H9 (cell line): ENCODE measurements around the gene SOWAHC. TPM values are rescaled to one million over a fixed set of nuclear protein-coding genes. Genes with fewer than 3 reads are reported as not detected.

Experiments used
- DNase-seq: peaks from one replicate; pipeline ENCODE4 v3.0.0-alpha.2; 2017
- H2AFZ ChIP-seq: one replicate; pipeline ENCODE4 v1.6.1; 2013; ENCODE audit warnings: mild to moderate bottlenecking, low read length, control low read depth, moderate library complexity
- H2AK5ac ChIP-seq: 2 replicates; pipeline ENCODE4 v1.6.1; 2013; ENCODE audit warnings: low read length, control low read depth, mixed read lengths; ENCODE audit not compliant: insufficient read length
- H2BK120ac ChIP-seq: one replicate; pipeline ENCODE4 v1.6.1; 2013; ENCODE audit warnings: low read depth, mild to moderate bottlenecking, low read length, control low read depth, inconsistent platforms; ENCODE audit not compliant: poor library complexity, severe bottlenecking
- H2BK12ac ChIP-seq: 2 replicates; pipeline ENCODE4 v1.6.1; 2013; ENCODE audit warnings: low read length, control low read depth, mixed read lengths, low read depth; ENCODE audit not compliant: insufficient read length
- H2BK15ac ChIP-seq: 2 replicates; pipeline ENCODE4 v1.6.1; 2013; ENCODE audit warnings: low read depth, low read length, control low read depth
- H2BK20ac ChIP-seq: one replicate; pipeline ENCODE4 v1.6.1; 2013; ENCODE audit warnings: low read depth, mild to moderate bottlenecking, low read length, control low read depth, inconsistent platforms; ENCODE audit not compliant: poor library complexity, severe bottlenecking
- H2BK5ac ChIP-seq: 2 replicates; pipeline ENCODE4 v1.6.1; 2013; ENCODE audit warnings: low read length, control low read depth, mixed read lengths; ENCODE audit not compliant: insufficient read length
- H3K14ac ChIP-seq: 2 replicates; pipeline ENCODE4 v1.6.1; 2013; ENCODE audit warnings: low read length, control low read depth; ENCODE audit not compliant: insufficient read depth
- H3K18ac ChIP-seq: 2 replicates; pipeline ENCODE4 v1.6.1; 2013; ENCODE audit warnings: low read depth, mild to moderate bottlenecking, mixed read lengths, low read length, control low read depth; ENCODE audit not compliant: insufficient read length
- H3K23ac ChIP-seq: 2 replicates; pipeline ENCODE4 v1.6.1; 2013; ENCODE audit warnings: low read length, control low read depth, mixed read lengths, low read depth; ENCODE audit not compliant: insufficient read length
- H3K23me2 ChIP-seq: 2 replicates; pipeline ENCODE4 v1.6.1; 2013; ENCODE audit warnings: low read depth, mild to moderate bottlenecking, mixed read lengths, low read length, control low read depth; ENCODE audit not compliant: insufficient read length, poor library complexity, severe bottlenecking
- H3K27ac ChIP-seq: 2 replicates; pipeline ENCODE4 v1.5.1; 2013; ENCODE audit warnings: low read length, control low read depth, mixed read lengths, low read depth; ENCODE audit not compliant: insufficient read length
- H3K27me3 ChIP-seq: 2 replicates; pipeline ENCODE4 v1.6.1; 2013; ENCODE audit warnings: low read length, control low read depth, inconsistent platforms; ENCODE audit not compliant: insufficient read depth
- H3K4ac ChIP-seq: 2 replicates; pipeline ENCODE4 v1.6.1; 2013; ENCODE audit warnings: low read depth, mild to moderate bottlenecking, control low read depth, inconsistent platforms, low read length, moderate library complexity
- H3K4me1 ChIP-seq: 2 replicates; pipeline ENCODE4 v1.6.1; 2013; ENCODE audit warnings: low read length, control low read depth, inconsistent platforms; ENCODE audit not compliant: insufficient read depth
- H3K4me2 ChIP-seq: 2 replicates; pipeline ENCODE4 v1.6.1; 2013; ENCODE audit warnings: low read length, control low read depth, mixed read lengths; ENCODE audit not compliant: insufficient read length, insufficient read depth
- H3K56ac ChIP-seq: 2 replicates; pipeline ENCODE4 v1.6.1; 2013; ENCODE audit warnings: low read depth, mild to moderate bottlenecking, mixed read lengths, low read length, control low read depth; ENCODE audit not compliant: insufficient read length
- H3K79me1 ChIP-seq: 2 replicates; pipeline ENCODE4 v1.6.1; 2013; ENCODE audit warnings: low read depth, mild to moderate bottlenecking, moderate library complexity, low read length, control low read depth, inconsistent platforms; ENCODE audit not compliant: insufficient read depth, poor library complexity, severe bottlenecking
- H3K79me2 ChIP-seq: 2 replicates; pipeline ENCODE4 v1.6.1; 2013; ENCODE audit warnings: low read length, control low read depth, inconsistent platforms; ENCODE audit not compliant: insufficient read depth
- H3K9ac ChIP-seq: 2 replicates; pipeline ENCODE4 v1.6.1; 2013; ENCODE audit warnings: low read length, control low read depth, mixed read lengths; ENCODE audit not compliant: insufficient read length; ENCODE audit errors: extremely low read depth
- H3K9me3 ChIP-seq: one replicate; pipeline ENCODE4 v1.6.1; 2013; ENCODE audit warnings: low read depth, low read length, inconsistent platforms; ENCODE audit not compliant: control insufficient read depth
- H3T11ph ChIP-seq: one replicate; pipeline ENCODE4 v1.6.1; 2013; ENCODE audit warnings: mild to moderate bottlenecking, low read length, control low read depth, inconsistent platforms
- H4K20me1 ChIP-seq: one replicate; pipeline ENCODE4 v1.6.1; 2013; ENCODE audit not compliant: control insufficient read depth, insufficient read length, insufficient read depth
- H4K5ac ChIP-seq: 2 replicates; pipeline ENCODE4 v1.6.1; 2013; ENCODE audit warnings: low read depth, mild to moderate bottlenecking, mixed read lengths, low read length, control low read depth; ENCODE audit not compliant: insufficient read length
- H4K8ac ChIP-seq: replicated peaks from 2 replicates; pipeline ENCODE4 v1.6.1; 2013; ENCODE audit warnings: low read length, control low read depth, mixed read lengths, low read depth; ENCODE audit not compliant: insufficient read length
- H4K91ac ChIP-seq: 2 replicates; pipeline ENCODE4 v1.6.1; 2013; ENCODE audit warnings: low read depth, mild to moderate bottlenecking, moderate library complexity, mixed read lengths, low read length, control low read depth; ENCODE audit not compliant: insufficient read length
- H3K27ac Mint-ChIP-seq, 3 experiments: 2 replicates in 2 of 3; 3 replicates in 1 of 3; pipeline ENCODE4 v1.8.0; 2020 to 2021; ENCODE audit warnings: mixed read lengths in 3 of 3, mild to moderate bottlenecking in 1 of 3, moderate library complexity in 1 of 3
- H3K27me3 Mint-ChIP-seq: 2 replicates; pipeline ENCODE4 v1.8.0; 2021; ENCODE audit warnings: low read depth, mild to moderate bottlenecking, moderate library complexity, mixed read lengths
- H3K36me3 Mint-ChIP-seq, 3 experiments: 2 replicates in 2 of 3; 3 replicates in 1 of 3; pipeline ENCODE4 v1.8.0; 2020 to 2021; ENCODE audit warnings: low read depth in 3 of 3, mixed read lengths in 3 of 3; ENCODE audit not compliant: insufficient read depth in 1 of 3
- H3K4me1 Mint-ChIP-seq, 2 experiments: 2 replicates each; pipeline ENCODE4 v1.8.0; 2020; ENCODE audit warnings: mixed read lengths in 2 of 2
- H3K4me3 Mint-ChIP-seq, 2 experiments: 2 replicates in 1 of 2; 3 replicates in 1 of 2; pipeline ENCODE4 v1.8.0; 2020 to 2021; ENCODE audit warnings: mild to moderate bottlenecking in 2 of 2, mixed read lengths in 2 of 2, moderate library complexity in 1 of 2
- H3K9me3 Mint-ChIP-seq, 2 experiments: 2 replicates in 1 of 2; 3 replicates in 1 of 2; pipeline ENCODE4 v1.8.0; 2020; ENCODE audit warnings: mild to moderate bottlenecking in 2 of 2, mixed read lengths in 2 of 2, moderate library complexity in 1 of 2
- CTCF ChIP-seq: fragments of 200-600 bp; sonication (generic); conservative IDR thresholded peaks from 3 replicates; pipeline ENCODE4 v1.8.0; 2021; ENCODE audit warnings: antibody characterized with exemption, mild to moderate bottlenecking
- WGBS: extraction: QIAGEN DNeasy Blood & Tissue Kit; methylation state at CpG from one replicate; pipeline ENCODE4 v1.1.7; 2013; ENCODE audit warnings: missing lambda C conversion rate, low lambda C conversion rate, mixed read lengths; ENCODE audit not compliant: insufficient read length; ENCODE audit errors: extremely low coverage; 5-methylcytosine and 5-hydroxymethylcytosine counted together
- total RNA-seq: library from RNA; stranded (reverse); gene quantifications from 2 replicates; pipeline ENCODE4 v1.2.1, GENCODE V29; 2021

SOWAHC gene
- total RNA-seq, 1 experiment from 2014 or later, result 20.1 TPM

- H3T11ph ChIP-seq, result no peak overlapping the region
- no peak overlapping the region for H2BK12ac ChIP-seq
- Mint-ChIP-seq H3K4me3 (no peak overlapping the region), H3K4me1 (no peaks in the 10 kb centered on the region), H3K27ac (no peak overlapping the region), H3K27me3 (no peaks in the 10 kb centered on the region; the same call in 1 of the 2 replicates), H3K36me3 (no peaks in the 10 kb centered on the region), H3K9me3 (no peaks in the 10 kb centered on the region)
- no peak overlapping the region for H3K9ac ChIP-seq
- no peak overlapping the region for H4K91ac ChIP-seq
- H4K20me1 ChIP-seq, result no peaks in the 10 kb centered on the region
- no peak overlapping the region for H3K4me2 ChIP-seq
- H2BK120ac ChIP-seq, result no peak overlapping the region
- DNase-seq, result no peak
- TF ChIP-seq CTCF, result no peak
- H2AK5ac ChIP-seq, result no peak overlapping the region
- no peaks in the 10 kb centered on the region for H3K9me3 ChIP-seq
- no peak overlapping the region for H3K56ac ChIP-seq
- H4K5ac ChIP-seq, result no peak overlapping the region
- WGBS, result no CpG with 5 or more reads among the region's 4 CpGs
- H3K4ac ChIP-seq, result no peak overlapping the region
- H3K79me2 ChIP-seq, result no peaks in the 10 kb centered on the region
- no peaks in the 10 kb centered on the region for H3K4me1 ChIP-seq
- H3K18ac ChIP-seq, result no peak overlapping the region
- H2BK15ac ChIP-seq, result no peak overlapping the region
- H3K23ac ChIP-seq, result no peak overlapping the region
- no peaks in the 10 kb centered on the region for H3K27me3 ChIP-seq
- no peak overlapping the region for H3K14ac ChIP-seq
- H3K27ac ChIP-seq, result no peak overlapping the region
- no peak overlapping the region for H2BK20ac ChIP-seq
- no peak overlapping the region for H2BK5ac ChIP-seq
- no peak overlapping the region for H2AFZ ChIP-seq
- H3K23me2 ChIP-seq, result no peaks in the 10 kb centered on the region
- no peak overlapping the region for H4K8ac ChIP-seq
- no peaks in the 10 kb centered on the region for H3K79me1 ChIP-seq
Observed at GRCh38 chr2:109623923-109624322, 9.8 kb downstream of the SOWAHC start.
